Measurements from ENCODE around the gene C1QA.
"Not testable (repeated sequence)": the region's sequence is repeated elsewhere in the genome, so short reads cannot be mapped to it uniquely, and the experiment has no call there.

The C1QA gene

DNA sequence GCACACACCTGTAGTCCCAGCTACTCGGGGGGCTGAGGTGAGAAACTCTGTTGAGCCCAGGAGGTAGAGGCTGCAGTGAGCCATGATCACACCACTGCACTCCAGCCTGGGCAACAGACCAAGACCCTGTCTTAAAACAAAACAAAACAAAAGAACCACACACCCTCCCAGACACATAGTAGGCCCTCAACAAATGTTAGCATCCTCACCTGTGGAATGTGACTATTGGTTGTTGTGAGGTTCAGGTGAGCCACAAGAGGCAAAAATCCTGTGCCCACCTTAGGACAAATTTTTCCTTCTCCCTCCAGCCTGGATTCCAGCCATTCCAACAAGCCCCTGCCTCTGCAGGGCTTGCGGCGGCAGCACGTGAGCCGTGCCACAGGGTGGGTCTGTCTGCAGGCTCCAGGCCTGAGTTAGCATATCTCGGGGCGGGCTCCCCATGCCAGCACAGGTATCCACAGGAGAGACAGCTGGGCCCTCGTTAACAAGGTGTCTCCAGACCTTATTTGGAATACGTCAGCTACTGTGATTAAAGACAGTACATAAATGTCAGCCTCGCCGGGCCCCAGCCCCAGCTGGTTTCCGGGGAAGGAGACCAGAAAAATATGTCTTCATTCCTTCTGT lies 34.0 kb downstream of the C1QA start:
- H3K4me2 ChIP-seq (ENCODE audit: low read length), result no peak overlapping the region
- TF ChIP-seq, protein P1, sequence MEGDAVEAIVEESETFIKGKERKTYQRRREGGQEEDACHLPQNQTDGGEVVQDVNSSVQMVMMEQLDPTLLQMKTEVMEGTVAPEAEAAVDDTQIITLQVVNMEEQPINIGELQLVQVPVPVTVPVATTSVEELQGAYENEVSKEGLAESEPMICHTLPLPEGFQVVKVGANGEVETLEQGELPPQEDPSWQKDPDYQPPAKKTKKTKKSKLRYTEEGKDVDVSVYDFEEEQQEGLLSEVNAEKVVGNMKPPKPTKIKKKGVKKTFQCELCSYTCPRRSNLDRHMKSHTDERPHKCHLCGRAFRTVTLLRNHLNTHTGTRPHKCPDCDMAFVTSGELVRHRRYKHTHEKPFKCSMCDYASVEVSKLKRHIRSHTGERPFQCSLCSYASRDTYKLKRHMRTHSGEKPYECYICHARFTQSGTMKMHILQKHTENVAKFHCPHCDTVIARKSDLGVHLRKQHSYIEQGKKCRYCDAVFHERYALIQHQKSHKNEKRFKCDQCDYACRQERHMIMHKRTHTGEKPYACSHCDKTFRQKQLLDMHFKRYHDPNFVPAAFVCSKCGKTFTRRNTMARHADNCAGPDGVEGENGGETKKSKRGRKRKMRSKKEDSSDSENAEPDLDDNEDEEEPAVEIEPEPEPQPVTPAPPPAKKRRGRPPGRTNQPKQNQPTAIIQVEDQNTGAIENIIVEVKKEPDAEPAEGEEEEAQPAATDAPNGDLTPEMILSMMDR (IDR thresholded peaks at IDR 0.05), result no peak
- no peak overlapping the region for H3K9ac ChIP-seq
- H3K36me3 ChIP-seq (ENCODE audit: control insufficient read depth, insufficient read depth, low read length), result no peaks in the 10 kb centered on the region
- peaks cover 2% of the 10 kb centered on the region for H3K27me3 ChIP-seq (ENCODE audit: control insufficient read depth, insufficient read depth, low read length)
- no peaks in the 10 kb centered on the region for H3K79me2 ChIP-seq
- H3K4me1 ChIP-seq, result no peaks in the 10 kb centered on the region
- H2AFZ ChIP-seq, result no peak overlapping the region
- no peaks in the 10 kb centered on the region for H3K9me3 ChIP-seq (ENCODE audit: control insufficient read depth, low read length)
- H3K27ac ChIP-seq, result no peak overlapping the region
- H3K4me3 ChIP-seq (ENCODE audit: low read depth, low read length), result no peak overlapping the region

GRCh38 chr1:22671999-22672398 lies 35.6 kb downstream of the C1QA start:
- no peak overlapping the region for H3K9ac ChIP-seq
- H3K4me1 ChIP-seq, result no peaks in the 10 kb centered on the region
- H3K36me3 ChIP-seq (ENCODE audit: control insufficient read depth, insufficient read depth, low read length), result no peaks in the 10 kb centered on the region
- H3K4me2 ChIP-seq (ENCODE audit: low read length), result no peak overlapping the region
- peaks cover 2% of the 10 kb centered on the region for H3K27me3 ChIP-seq (ENCODE audit: control insufficient read depth, insufficient read depth, low read length)
- H3K79me2 ChIP-seq, result no peaks in the 10 kb centered on the region
- no peak overlapping the region for H3K4me3 ChIP-seq (ENCODE audit: low read depth, low read length)
- TF ChIP-seq, protein P1 (IDR thresholded peaks at IDR 0.05), result no peak
- no peak overlapping the region for H3K27ac ChIP-seq
- H3K9me3 ChIP-seq (ENCODE audit: control insufficient read depth, low read length), result no peaks in the 10 kb centered on the region
- no peak overlapping the region for H2AFZ ChIP-seq

- TF ChIP-seq, protein P1 (IDR thresholded peaks at IDR 0.05), result no peak
- Histone ChIP-seq H3K9ac (no peak overlapping the region), H3K79me2 (no peaks in the 10 kb centered on the region), H3K27me3 (ENCODE audit: control insufficient read depth, insufficient read depth, low read length) (peaks cover 2% of the 10 kb centered on the region), H3K36me3 (ENCODE audit: control insufficient read depth, insufficient read depth, low read length) (no peaks in the 10 kb centered on the region), H3K27ac (no peak overlapping the region), H2AFZ (no peak overlapping the region), H3K9me3 (ENCODE audit: control insufficient read depth, low read length) (no peaks in the 10 kb centered on the region), H3K4me2 (ENCODE audit: low read length) (no peak overlapping the region), H3K4me1 (no peaks in the 10 kb centered on the region), H3K4me3 (ENCODE audit: low read depth, low read length) (no peak overlapping the region)
Observed at GRCh38 chr1:22673486-22674409, 37.3 kb downstream of the C1QA start.

- H3K9me3 ChIP-seq (ENCODE audit: control insufficient read depth, low read length), result no peaks in the 10 kb centered on the region
- TF ChIP-seq, protein P1 (IDR thresholded peaks at IDR 0.05), result no peak
- H3K4me2 ChIP-seq (ENCODE audit: low read length), result no peak overlapping the region
- H3K27me3 ChIP-seq (ENCODE audit: control insufficient read depth, insufficient read depth, low read length), result peaks cover 2% of the 10 kb centered on the region
- H3K79me2 ChIP-seq, result no peaks in the 10 kb centered on the region
- no peak overlapping the region for H3K9ac ChIP-seq
- H2AFZ ChIP-seq, result no peak overlapping the region
- no peak overlapping the region for H3K27ac ChIP-seq
- H3K4me3 ChIP-seq (ENCODE audit: low read depth, low read length), result no peak overlapping the region
- H3K36me3 ChIP-seq (ENCODE audit: control insufficient read depth, insufficient read depth, low read length), result no peaks in the 10 kb centered on the region
- no peaks in the 10 kb centered on the region for H3K4me1 ChIP-seq
Observed at GRCh38 chr1:22674410-22674749, 38.0 kb downstream of the C1QA start.

DNA sequence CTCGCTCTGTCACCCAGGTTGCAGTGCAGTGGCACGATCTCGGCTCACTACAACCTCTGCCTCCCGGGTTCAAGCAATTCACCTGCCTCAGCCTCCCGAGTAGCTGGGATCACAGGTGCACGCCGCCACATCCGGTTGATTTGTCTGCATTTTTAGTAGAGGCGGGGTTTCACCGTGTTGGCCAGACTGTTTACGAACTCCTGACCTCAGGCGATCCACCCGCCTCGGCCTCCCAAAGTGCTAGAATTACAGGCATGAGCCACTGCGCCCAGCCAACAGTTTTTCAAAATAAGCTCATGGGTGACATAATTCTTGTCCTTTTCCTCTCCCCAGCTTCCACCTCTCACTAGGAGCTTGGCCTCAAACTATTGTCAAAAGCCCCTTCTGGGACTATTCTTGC lies 39.7 kb downstream of the C1QA start:
- H3K79me2 ChIP-seq, result not testable (repeated sequence)

More for the DNA sequence above, 39.7 kb downstream of the C1QA start:
- not testable (repeated sequence) for H3K27ac ChIP-seq; H3K4me1 ChIP-seq; H3K9ac ChIP-seq; H3K4me3 ChIP-seq (ENCODE audit: low read depth, low read length); H2AFZ ChIP-seq; H3K9me3 ChIP-seq (ENCODE audit: control insufficient read depth, low read length); H3K27me3 ChIP-seq (ENCODE audit: control insufficient read depth, insufficient read depth, low read length); H3K36me3 ChIP-seq (ENCODE audit: control insufficient read depth, insufficient read depth, low read length); H3K4me2 ChIP-seq (ENCODE audit: low read length)
